Measurements from ENCODE around the gene HS3ST2.

Gene HS3ST2

DNA sequence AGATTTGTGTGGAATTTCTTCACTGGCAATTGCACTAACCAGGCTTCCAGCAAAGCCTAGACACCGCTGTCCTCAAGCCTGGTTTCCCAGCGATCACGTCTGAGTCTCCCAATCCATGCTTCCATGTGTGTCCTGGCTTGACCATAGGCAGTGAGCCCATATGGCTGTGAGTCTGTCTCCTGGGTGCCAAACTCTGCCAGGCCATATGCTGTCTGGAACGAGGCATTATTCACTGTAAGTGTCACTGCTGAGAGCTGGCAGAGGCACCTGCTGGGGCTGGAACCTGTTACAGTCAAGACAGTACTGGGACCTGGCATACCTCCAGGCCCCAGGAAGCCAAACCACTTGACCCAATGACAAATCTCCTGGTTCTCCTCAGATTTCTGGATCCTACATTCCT lies 60.4 kb downstream of the HS3ST2 start:
- TF ChIP-seq REST (IDR thresholded peaks at IDR 0.05; ENCODE audit: insufficient read depth in 1 of 2, low read depth in 2 of 2, low read length in 2 of 2): no peak
- no peak for TF ChIP-seq FOXP2 (optimal IDR thresholded peaks at IDR 0.05; ENCODE audit: borderline replicate concordance, extremely low read depth, extremely low read length, insufficient read depth)
- no peak for TF ChIP-seq SIN3A (IDR thresholded peaks at IDR 0.05; ENCODE audit: borderline replicate concordance, insufficient read depth, low read length)
- TF ChIP-seq POLR2AphosphoS5 (IDR thresholded peaks at IDR 0.05; ENCODE audit: low read depth, low read length): no peak
- TF ChIP-seq TAF1 (IDR thresholded peaks at IDR 0.05; ENCODE audit: borderline replicate concordance, insufficient read depth, low read length): no peak

DNA sequence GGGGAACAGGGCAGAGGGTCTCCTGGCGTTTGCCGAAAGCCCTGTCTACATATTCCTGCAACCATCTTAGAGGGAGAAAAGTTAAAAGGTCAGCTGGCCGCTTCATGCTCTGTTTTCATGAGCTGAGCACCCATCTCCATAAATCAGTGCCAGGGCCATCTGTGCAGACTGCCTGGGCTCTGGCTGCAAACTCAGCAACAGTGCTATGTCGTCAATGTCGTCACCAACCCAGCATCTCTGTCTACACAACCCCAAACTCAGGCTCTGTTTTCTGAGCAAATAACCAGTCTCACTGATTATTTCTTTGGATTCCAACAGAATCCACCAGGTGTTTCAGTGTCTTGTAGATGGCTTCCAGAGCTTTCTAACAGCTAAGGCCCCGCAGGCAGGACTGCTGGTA lies 65.0 kb downstream of the HS3ST2 start:
- TF ChIP-seq TAF1 (IDR thresholded peaks at IDR 0.05; ENCODE audit: borderline replicate concordance, insufficient read depth, low read length): no peak
- no peak for TF ChIP-seq REST (IDR thresholded peaks at IDR 0.05; ENCODE audit: insufficient read depth in 1 of 2, low read depth in 2 of 2, low read length in 2 of 2)
- TF ChIP-seq POLR2AphosphoS5 (IDR thresholded peaks at IDR 0.05; ENCODE audit: low read depth, low read length): no peak
- no peak for TF ChIP-seq FOXP2 (optimal IDR thresholded peaks at IDR 0.05; ENCODE audit: borderline replicate concordance, extremely low read depth, extremely low read length, insufficient read depth)
- no peak for TF ChIP-seq SIN3A (IDR thresholded peaks at IDR 0.05; ENCODE audit: borderline replicate concordance, insufficient read depth, low read length)

DNA sequence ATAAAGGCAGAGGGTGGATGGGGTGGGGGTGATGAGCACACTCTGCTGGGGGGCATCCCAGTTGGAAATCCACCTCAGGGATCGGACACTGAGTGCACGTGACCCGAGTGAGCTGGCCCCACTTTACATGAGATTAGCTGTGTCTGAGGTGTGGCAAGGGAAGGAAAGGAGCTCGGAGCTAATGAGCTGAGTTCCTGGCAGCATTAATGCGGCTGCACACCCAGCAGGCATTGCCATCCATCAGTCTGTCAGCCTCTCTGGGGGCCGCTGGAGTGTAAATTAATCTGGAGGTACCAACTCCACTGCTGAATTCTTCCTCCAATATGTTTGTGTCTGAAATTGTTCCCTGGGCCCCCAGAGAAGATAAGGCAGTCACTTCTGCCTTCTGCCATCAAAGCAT lies 65.5 kb downstream of the HS3ST2 start:
- no peak for TF ChIP-seq REST (IDR thresholded peaks at IDR 0.05; ENCODE audit: insufficient read depth in 1 of 2, low read depth in 2 of 2, low read length in 2 of 2)
- no peak for TF ChIP-seq POLR2AphosphoS5 (IDR thresholded peaks at IDR 0.05; ENCODE audit: low read depth, low read length)
- no peak for TF ChIP-seq SIN3A (IDR thresholded peaks at IDR 0.05; ENCODE audit: borderline replicate concordance, insufficient read depth, low read length)
- TF ChIP-seq FOXP2 (optimal IDR thresholded peaks at IDR 0.05; ENCODE audit: borderline replicate concordance, extremely low read depth, extremely low read length, insufficient read depth): no peak
- no peak for TF ChIP-seq TAF1 (IDR thresholded peaks at IDR 0.05; ENCODE audit: borderline replicate concordance, insufficient read depth, low read length)

DNA sequence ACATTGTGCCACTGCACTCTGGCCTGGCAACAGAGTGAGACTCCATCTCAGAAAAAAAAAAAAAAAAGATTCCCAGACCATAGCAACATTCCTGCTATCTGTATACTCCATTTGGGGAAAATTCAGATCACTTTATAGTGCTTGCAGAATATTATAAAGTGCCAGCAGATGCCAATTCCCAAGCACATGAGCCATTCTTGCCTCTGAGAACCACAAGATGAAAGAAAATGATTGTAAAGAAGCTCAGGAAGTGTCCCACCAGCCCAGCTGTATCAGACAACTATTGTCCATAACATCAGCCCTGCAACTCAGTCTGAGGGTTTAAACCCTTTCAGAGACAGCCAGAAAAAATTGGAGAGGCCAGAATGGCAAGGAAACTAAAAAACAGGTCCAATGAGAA lies 69.0 kb downstream of the HS3ST2 start:
- TF ChIP-seq SIN3A (IDR thresholded peaks at IDR 0.05; ENCODE audit: borderline replicate concordance, insufficient read depth, low read length): no peak

DNA sequence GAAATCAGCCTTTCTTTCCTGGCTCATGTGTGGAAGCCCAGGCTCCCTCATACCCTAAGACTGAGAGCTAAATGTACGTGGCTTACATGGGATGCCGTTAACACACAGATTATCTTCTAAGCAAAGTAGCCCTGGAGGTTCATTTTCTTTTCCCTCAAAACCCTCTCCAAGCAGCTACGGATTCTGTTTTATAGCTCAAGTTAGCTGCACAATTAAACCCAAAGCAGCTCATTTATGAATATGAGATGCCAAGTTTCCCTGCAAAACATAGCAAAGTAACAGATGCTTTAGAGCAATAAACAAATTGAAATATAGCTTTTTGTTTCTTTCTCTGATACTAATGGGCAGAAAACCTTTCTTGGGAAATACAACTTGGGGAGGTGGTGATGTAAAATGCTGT lies 72.0 kb downstream of the HS3ST2 start:
- TF ChIP-seq TAF1 (IDR thresholded peaks at IDR 0.05; ENCODE audit: borderline replicate concordance, insufficient read depth, low read length) (no peak), SIN3A (IDR thresholded peaks at IDR 0.05; ENCODE audit: borderline replicate concordance, insufficient read depth, low read length) (no peak), POLR2AphosphoS5 (IDR thresholded peaks at IDR 0.05; ENCODE audit: low read depth, low read length) (no peak), FOXP2 (optimal IDR thresholded peaks at IDR 0.05; ENCODE audit: borderline replicate concordance, extremely low read depth, extremely low read length, insufficient read depth) (no peak), REST (IDR thresholded peaks at IDR 0.05; ENCODE audit: insufficient read depth in 1 of 2, low read depth in 2 of 2, low read length in 2 of 2) (no peak)
